HUES64 (cell line): Measurements from ENCODE around the gene CYP1B1.
"Not testable (repeated sequence)": the region's sequence is repeated elsewhere in the genome, so short reads cannot be mapped to it uniquely, and the experiment has no call there.

Experiments
- H3K27ac ChIP-seq: 2 replicates; pipeline ENCODE4 v1.7.0; 2013; ENCODE audit warnings: low read depth, low read length, inconsistent platforms
- H3K27me3 ChIP-seq: 2 replicates; pipeline ENCODE4 v1.6.1; 2013; ENCODE audit warnings: mild to moderate bottlenecking, low read length; ENCODE audit not compliant: insufficient read depth
- H3K36me3 ChIP-seq: 2 replicates; pipeline ENCODE4 v1.6.1; 2013; ENCODE audit warnings: mild to moderate bottlenecking, low read length; ENCODE audit not compliant: insufficient read depth
- H3K4me1 ChIP-seq: 2 replicates; pipeline ENCODE4 v1.6.1; 2013; ENCODE audit warnings: mild to moderate bottlenecking, low read length, moderate library complexity; ENCODE audit not compliant: insufficient read depth
- H3K4me3 ChIP-seq: 2 replicates; pipeline ENCODE4 v1.5.1; 2013; ENCODE audit warnings: mild to moderate bottlenecking, low read length, moderate library complexity
- H3K9ac ChIP-seq: 2 replicates; pipeline ENCODE4 v1.6.1; 2013; ENCODE audit warnings: mild to moderate bottlenecking, low read depth, low read length
- H3K9me3 ChIP-seq: 2 replicates; pipeline ENCODE4 v1.6.1; 2013; ENCODE audit warnings: low read depth, low read length; ENCODE audit not compliant: insufficient read depth
- WGBS: fragments of 150-250, 120-280 bp; methylation state at CpG from one replicate; pipeline ENCODE4 v1.1.7; 2013; ENCODE audit warnings: missing lambda C conversion rate; 5-methylcytosine and 5-hydroxymethylcytosine counted together

The CYP1B1 gene

GRCh38 chr2:38111350-38111749 lies 35.4 kb upstream of the CYP1B1 start:
- H3K27me3 ChIP-seq, H3K4me3 ChIP-seq, H3K9ac ChIP-seq, H3K36me3 ChIP-seq, H3K27ac ChIP-seq, H3K9me3 ChIP-seq: not testable (repeated sequence)
- WGBS: 100% methylated on average over 4 of the region's 4 CpGs
- H3K4me1 ChIP-seq: peaks cover 30% of the 10 kb centered on the region

GRCh38 chr2:38109732-38110181 lies 33.8 kb upstream of the CYP1B1 start:
- Histone ChIP-seq H3K4me1 (peaks cover 36% of the 10 kb centered on the region), H3K9me3 (no peaks in the 10 kb centered on the region), H3K27ac (no peak overlapping the region), H3K27me3 (no peaks in the 10 kb centered on the region), H3K9ac (no peak overlapping the region), H3K36me3 (no peaks in the 10 kb centered on the region), H3K4me3 (no peak overlapping the region)
- WGBS: 87% methylated on average over 4 of the region's 4 CpGs

DNA sequence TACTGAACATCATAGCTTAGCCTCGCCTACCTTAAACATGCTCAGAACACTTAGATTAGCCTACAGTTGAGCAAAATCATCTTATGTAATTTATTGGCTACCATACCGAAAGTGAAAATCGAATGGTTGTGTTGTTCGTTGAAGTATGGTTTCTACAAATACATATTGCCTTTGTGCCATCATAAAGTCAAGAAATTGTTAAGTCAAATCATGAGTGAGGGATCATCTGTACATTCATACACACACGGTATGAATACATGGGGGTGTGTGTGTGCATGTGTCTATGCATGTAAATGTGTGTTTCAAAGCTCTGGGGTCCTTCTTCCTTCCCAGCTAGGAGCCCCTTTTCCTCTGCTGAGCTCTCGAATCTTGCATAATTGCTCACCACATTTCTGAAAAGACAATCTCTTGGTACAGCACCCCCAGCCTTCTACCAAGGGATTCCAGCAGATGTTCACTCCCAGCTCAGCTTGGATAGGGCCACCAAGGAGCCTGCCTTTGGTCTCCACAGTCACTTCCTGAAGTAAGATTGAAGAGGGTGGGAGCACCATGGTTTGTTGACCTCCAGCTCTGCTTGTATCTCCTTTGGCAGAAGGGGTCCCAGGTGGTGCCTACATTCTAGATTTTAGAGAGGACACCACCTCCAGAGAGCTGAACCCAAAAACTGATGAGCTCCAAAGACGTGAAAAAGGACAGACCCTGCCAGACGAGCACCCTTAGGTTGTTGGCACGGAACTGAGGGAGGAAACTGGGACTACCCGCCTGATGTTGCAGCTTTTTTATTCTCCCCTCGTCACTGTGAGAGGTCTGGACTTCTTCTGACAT lies 33.2 kb upstream of the CYP1B1 start:
- Histone ChIP-seq H3K9ac (no peak overlapping the region), H3K9me3 (no peaks in the 10 kb centered on the region), H3K36me3 (no peaks in the 10 kb centered on the region), H3K4me3 (no peak overlapping the region), H3K27ac (no peak overlapping the region), H3K4me1 (peaks cover 36% of the 10 kb centered on the region), H3K27me3 (no peaks in the 10 kb centered on the region)
- WGBS: 92% methylated on average over 11 of the region's 11 CpGs

GRCh38 chr2:38107738-38108410 lies 31.9 kb upstream of the CYP1B1 start:
- no peak overlapping the region for H3K4me3 ChIP-seq
- no peaks in the 10 kb centered on the region for H3K27me3 ChIP-seq
- H3K27ac ChIP-seq: peak overlapping the region; percentile 92; the same call in 1 of the 2 replicates
- 35% methylated on average over 17 of the region's 17 CpGs for WGBS
- peaks cover 33% of the 10 kb centered on the region for H3K4me1 ChIP-seq
- peaks cover 2% of the 10 kb centered on the region; the same call in 1 of the 2 replicates for H3K9me3 ChIP-seq
- H3K36me3 ChIP-seq: no peaks in the 10 kb centered on the region
- peak overlapping the region; percentile 61 for H3K9ac ChIP-seq

GRCh38 chr2:38106405-38107094 lies 30.6 kb upstream of the CYP1B1 start:
- Histone ChIP-seq H3K27me3 (0 out of 2 replicates have a peak, but pooled peaks cover under 1% of the 10 kb centered on the region), H3K27ac (peak overlapping the region; percentile 92), H3K4me3 (no peak overlapping the region), H3K9ac (peak overlapping the region; percentile 10; the same call in 1 of the 2 replicates), H3K9me3 (peaks cover 2% of the 10 kb centered on the region; the same call in 1 of the 2 replicates), H3K4me1 (peaks cover 33% of the 10 kb centered on the region), H3K36me3 (no peaks in the 10 kb centered on the region)
- 20% methylated on average over 6 of the region's 7 CpGs for WGBS

GRCh38 chr2:38105922-38106321 lies 30.0 kb upstream of the CYP1B1 start:
- H3K9ac ChIP-seq: no peak overlapping the region
- no peak overlapping the region for H3K4me3 ChIP-seq
- 40% methylated on average over 7 of the region's 7 CpGs for WGBS
- H3K27ac ChIP-seq: peak overlapping the region; percentile 92; the same call in 1 of the 2 replicates
- H3K4me1 ChIP-seq: peaks cover 33% of the 10 kb centered on the region
- peaks cover 7% of the 10 kb centered on the region; the same call in 1 of the 2 replicates for H3K27me3 ChIP-seq
- H3K36me3 ChIP-seq: no peaks in the 10 kb centered on the region
- H3K9me3 ChIP-seq: peaks cover 2% of the 10 kb centered on the region; the same call in 1 of the 2 replicates

DNA sequence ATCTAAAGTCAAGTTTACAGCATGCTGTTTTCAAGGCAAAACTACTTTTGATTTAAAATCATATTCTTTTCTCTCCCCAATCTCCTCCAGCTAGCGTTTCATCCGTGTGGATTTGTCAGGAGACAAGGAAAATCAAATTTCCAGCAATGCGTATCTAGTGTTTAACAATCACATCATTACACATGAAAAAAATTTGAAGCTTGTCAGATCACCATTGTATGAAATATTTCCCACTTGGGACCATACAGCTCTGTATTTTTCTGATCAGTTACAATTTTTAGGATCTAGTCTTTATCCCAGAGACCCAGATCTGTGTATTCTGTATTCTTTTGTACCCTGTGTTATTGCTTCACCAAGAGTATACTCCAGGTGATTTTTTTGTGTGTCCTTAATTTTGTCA lies 28.6 kb upstream of the CYP1B1 start:
- Histone ChIP-seq H3K27me3 (peaks cover 10% of the 10 kb centered on the region; the same call in 1 of the 2 replicates), H3K36me3 (no peaks in the 10 kb centered on the region), H3K9ac (no peak overlapping the region), H3K27ac (no peak overlapping the region), H3K9me3 (peaks cover 2% of the 10 kb centered on the region; the same call in 1 of the 2 replicates), H3K4me3 (no peak overlapping the region), H3K4me1 (peaks cover 42% of the 10 kb centered on the region)
- over 99% methylated on average over 3 of the region's 3 CpGs for WGBS

- H3K9ac ChIP-seq: no peak overlapping the region
- peaks cover 54% of the 10 kb centered on the region for H3K4me1 ChIP-seq
- H3K27me3 ChIP-seq: peaks cover 48% of the 10 kb centered on the region
- no peaks in the 10 kb centered on the region for H3K36me3 ChIP-seq
- peaks cover 2% of the 10 kb centered on the region; the same call in 1 of the 2 replicates for H3K9me3 ChIP-seq
- H3K27ac ChIP-seq: no peak overlapping the region
- H3K4me3 ChIP-seq: no peak overlapping the region
- 56% methylated on average over 3 of the region's 3 CpGs for WGBS
These were observed 24.4 kb upstream of the CYP1B1 start for GRCh38 chr2:38100328-38100727.

- H3K9me3 ChIP-seq: peaks cover 2% of the 10 kb centered on the region; the same call in 1 of the 2 replicates
- 13% methylated on average over 8 of the region's 10 CpGs for WGBS
- peak overlapping the region; percentile 48; the same call in 1 of the 2 replicates for H3K27ac ChIP-seq
- H3K4me3 ChIP-seq: peak overlapping the region; percentile 19
- H3K9ac ChIP-seq: peak overlapping the region; percentile 2; the same call in 1 of the 2 replicates
- peaks cover 56% of the 10 kb centered on the region for H3K4me1 ChIP-seq
- no peaks in the 10 kb centered on the region for H3K36me3 ChIP-seq
- H3K27me3 ChIP-seq: peaks cover 54% of the 10 kb centered on the region
These were observed 23.4 kb upstream of the CYP1B1 start for GRCh38 chr2:38099099-38100028.
